Measurements from ENCODE around the gene EGFL8. TPM values are rescaled to one million over a fixed set of nuclear protein-coding genes. Genes with fewer than 3 reads are reported as not detected.

The EGFL8 gene
- total and polyA plus RNA-seq, 9 of the 15 experiments (the other 6 are each of a cell fraction or from before 2014, with no cell fraction given), result 2.2 to 47.4 (median 14.2) TPM

DNA sequence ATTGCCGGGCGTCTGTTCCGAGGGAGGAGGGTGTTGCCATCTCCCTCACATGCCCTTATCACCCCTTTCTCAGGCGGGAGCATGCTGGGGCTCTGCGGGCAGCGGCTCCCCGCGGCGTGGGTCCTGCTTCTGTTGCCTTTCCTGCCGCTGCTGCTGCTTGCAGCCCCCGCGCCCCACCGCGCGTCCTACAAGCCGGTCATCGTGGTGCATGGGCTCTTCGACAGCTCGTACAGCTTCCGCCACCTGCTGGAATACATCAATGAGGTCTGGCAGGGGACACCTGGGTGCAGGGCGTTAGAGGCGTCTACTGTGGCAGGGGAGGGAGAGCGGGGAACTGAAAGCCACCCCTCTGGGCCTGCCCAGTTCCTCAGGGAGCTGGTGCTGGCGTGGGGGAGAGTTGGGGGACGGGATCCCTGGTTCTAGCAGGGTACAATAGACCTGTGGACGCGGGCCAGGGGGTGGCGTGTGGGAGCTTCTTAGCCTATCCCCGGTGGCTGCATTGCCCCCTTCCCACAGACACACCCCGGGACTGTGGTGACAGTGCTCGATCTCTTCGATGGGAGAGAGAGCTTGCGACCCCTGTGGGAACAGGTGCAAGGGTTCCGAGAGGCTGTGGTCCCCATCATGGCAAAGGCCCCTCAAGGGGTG, 9.8 kb upstream of the EGFL8 start (continued):
- TF ChIP-seq MBD2 (IDR thresholded peaks at IDR 0.05; ENCODE audit: borderline replicate concordance, low read depth) (no peak), L3MBTL2 (IDR thresholded peaks at IDR 0.05) (peak; percentile 80; the same call in 1 of the 2 replicates), NEUROD1 (IDR thresholded peaks at IDR 0.05; ENCODE audit: borderline replicate concordance, low read depth, low read length, partially characterized antibody) (peak; percentile 61), RUNX1 (IDR thresholded peaks at IDR 0.05; ENCODE audit: low read depth) (no peak; the same call in 1 of the 2 replicates), ARHGAP35 (IDR thresholded peaks at IDR 0.05; ENCODE audit: partially characterized antibody) (no peak), TARDBP (IDR thresholded peaks at IDR 0.05) (0 out of 2 replicates have a peak, but pooled peaks have one; percentile 14), CBFA2T2 (conservative IDR thresholded peaks at IDR 0.05) (peak; percentile 53), DPF2 (IDR thresholded peaks at IDR 0.05) (peak; percentile 45; the same call in 1 of the 2 replicates), SNIP1 (IDR thresholded peaks at IDR 0.05; ENCODE audit: low read depth) (no peak), MECOM (CRISPR knock-in tag; IDR thresholded peaks at IDR 0.05) (no peak), HMG20B (CRISPR knock-in tag; IDR thresholded peaks at IDR 0.05) (no peak), MAFG (tag; conservative IDR thresholded peaks at IDR 0.05) (no peak), SAP30 (IDR thresholded peaks at IDR 0.05; ENCODE audit: borderline replicate concordance, insufficient read depth, low read depth, low read length, poor library complexity, severe bottlenecking) (peak; percentile 88)
- TF ChIP-seq, protein P1, sequence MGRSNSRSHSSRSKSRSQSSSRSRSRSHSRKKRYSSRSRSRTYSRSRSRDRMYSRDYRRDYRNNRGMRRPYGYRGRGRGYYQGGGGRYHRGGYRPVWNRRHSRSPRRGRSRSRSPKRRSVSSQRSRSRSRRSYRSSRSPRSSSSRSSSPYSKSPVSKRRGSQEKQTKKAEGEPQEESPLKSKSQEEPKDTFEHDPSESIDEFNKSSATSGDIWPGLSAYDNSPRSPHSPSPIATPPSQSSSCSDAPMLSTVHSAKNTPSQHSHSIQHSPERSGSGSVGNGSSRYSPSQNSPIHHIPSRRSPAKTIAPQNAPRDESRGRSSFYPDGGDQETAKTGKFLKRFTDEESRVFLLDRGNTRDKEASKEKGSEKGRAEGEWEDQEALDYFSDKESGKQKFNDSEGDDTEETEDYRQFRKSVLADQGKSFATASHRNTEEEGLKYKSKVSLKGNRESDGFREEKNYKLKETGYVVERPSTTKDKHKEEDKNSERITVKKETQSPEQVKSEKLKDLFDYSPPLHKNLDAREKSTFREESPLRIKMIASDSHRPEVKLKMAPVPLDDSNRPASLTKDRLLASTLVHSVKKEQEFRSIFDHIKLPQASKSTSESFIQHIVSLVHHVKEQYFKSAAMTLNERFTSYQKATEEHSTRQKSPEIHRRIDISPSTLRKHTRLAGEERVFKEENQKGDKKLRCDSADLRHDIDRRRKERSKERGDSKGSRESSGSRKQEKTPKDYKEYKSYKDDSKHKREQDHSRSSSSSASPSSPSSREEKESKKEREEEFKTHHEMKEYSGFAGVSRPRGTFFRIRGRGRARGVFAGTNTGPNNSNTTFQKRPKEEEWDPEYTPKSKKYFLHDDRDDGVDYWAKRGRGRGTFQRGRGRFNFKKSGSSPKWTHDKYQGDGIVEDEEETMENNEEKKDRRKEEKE (IDR thresholded peaks at IDR 0.05; ENCODE audit: borderline replicate concordance in 1 of 2, control insufficient read depth in 1 of 2, low read depth in 2 of 2, low read length in 1 of 2), result no peak
- TF ChIP-seq, protein P2, sequence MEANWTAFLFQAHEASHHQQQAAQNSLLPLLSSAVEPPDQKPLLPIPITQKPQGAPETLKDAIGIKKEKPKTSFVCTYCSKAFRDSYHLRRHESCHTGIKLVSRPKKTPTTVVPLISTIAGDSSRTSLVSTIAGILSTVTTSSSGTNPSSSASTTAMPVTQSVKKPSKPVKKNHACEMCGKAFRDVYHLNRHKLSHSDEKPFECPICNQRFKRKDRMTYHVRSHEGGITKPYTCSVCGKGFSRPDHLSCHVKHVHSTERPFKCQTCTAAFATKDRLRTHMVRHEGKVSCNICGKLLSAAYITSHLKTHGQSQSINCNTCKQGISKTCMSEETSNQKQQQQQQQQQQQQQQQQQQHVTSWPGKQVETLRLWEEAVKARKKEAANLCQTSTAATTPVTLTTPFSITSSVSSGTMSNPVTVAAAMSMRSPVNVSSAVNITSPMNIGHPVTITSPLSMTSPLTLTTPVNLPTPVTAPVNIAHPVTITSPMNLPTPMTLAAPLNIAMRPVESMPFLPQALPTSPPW (CRISPR knock-in tag; IDR thresholded peaks at IDR 0.05), result peak; percentile 35
- TF ChIP-seq, protein P3, sequence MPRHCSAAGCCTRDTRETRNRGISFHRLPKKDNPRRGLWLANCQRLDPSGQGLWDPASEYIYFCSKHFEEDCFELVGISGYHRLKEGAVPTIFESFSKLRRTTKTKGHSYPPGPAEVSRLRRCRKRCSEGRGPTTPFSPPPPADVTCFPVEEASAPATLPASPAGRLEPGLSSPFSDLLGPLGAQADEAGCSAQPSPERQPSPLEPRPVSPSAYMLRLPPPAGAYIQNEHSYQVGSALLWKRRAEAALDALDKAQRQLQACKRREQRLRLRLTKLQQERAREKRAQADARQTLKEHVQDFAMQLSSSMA (CRISPR knock-in tag; IDR thresholded peaks at IDR 0.05), result peak; percentile 26; the same call in 1 of the 2 replicates
- TF ChIP-seq, protein P4, sequence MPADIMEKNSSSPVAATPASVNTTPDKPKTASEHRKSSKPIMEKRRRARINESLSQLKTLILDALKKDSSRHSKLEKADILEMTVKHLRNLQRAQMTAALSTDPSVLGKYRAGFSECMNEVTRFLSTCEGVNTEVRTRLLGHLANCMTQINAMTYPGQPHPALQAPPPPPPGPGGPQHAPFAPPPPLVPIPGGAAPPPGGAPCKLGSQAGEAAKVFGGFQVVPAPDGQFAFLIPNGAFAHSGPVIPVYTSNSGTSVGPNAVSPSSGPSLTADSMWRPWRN (IDR thresholded peaks at IDR 0.05; ENCODE audit: low read depth), result no peak
- TF ChIP-seq, protein P5, sequence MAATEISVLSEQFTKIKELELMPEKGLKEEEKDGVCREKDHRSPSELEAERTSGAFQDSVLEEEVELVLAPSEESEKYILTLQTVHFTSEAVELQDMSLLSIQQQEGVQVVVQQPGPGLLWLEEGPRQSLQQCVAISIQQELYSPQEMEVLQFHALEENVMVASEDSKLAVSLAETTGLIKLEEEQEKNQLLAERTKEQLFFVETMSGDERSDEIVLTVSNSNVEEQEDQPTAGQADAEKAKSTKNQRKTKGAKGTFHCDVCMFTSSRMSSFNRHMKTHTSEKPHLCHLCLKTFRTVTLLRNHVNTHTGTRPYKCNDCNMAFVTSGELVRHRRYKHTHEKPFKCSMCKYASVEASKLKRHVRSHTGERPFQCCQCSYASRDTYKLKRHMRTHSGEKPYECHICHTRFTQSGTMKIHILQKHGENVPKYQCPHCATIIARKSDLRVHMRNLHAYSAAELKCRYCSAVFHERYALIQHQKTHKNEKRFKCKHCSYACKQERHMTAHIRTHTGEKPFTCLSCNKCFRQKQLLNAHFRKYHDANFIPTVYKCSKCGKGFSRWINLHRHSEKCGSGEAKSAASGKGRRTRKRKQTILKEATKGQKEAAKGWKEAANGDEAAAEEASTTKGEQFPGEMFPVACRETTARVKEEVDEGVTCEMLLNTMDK (IDR thresholded peaks at IDR 0.05; ENCODE audit: borderline replicate concordance, insufficient read depth, low read depth, low read length, poor library complexity, severe bottlenecking), result peak; percentile 66

All from K562 (cell line).